K562 (cell line): ENCODE data around the gene OR5AN1. TPM values are rescaled to one million over a fixed set of nuclear protein-coding genes. Genes with fewer than 3 reads are reported as not detected.

Source experiments
- ATAC-seq: fragments of 200-7000 bp; cut with Tn5 transposase; 3 replicates; pipeline ENCODE4 v1.9.1; 2020; ENCODE audit warnings: moderate library complexity
- BruUV-seq: library from RNA; stranded (reverse); fragments of 400-500 nt; replicated peaks from 2 replicates; lab custom pipeline; 2021; lab: Mats Ljungman, UMichigan
- CTCF ChIA-PET: fragments of 300-600 bp; formaldehyde crosslinking; extraction: SDS; loops from one replicate; lab custom pipeline; 2021; ENCODE audit warnings: low intra/inter-chr PET ratio; lab: Yijun Ruan, JAX
- POLR2A ChIA-PET: fragments of 300-600, 350-650 bp; sonication (Branson Sonifier 250); formaldehyde crosslinking; extraction: SDS; loops from one replicate; lab custom pipeline; 2021; ENCODE audit warnings: antibody characterized with exemption, inconsistent platforms; lab: Yijun Ruan, JAX
- DNase-seq, 4 experiments: peaks; one replicate each; pipeline versions ENCODE4 v3.0.0 to v3.0.0-alpha.2; 2011 to 2018; ENCODE audit warnings: low spot score in 3 of 4, mixed read lengths in 3 of 4; ENCODE audit errors: extremely low read depth in 1 of 4
- FAIRE-seq: peaks from 2 replicates; lab custom pipeline; 2011; peaks lifted over from hg19 to GRCh38; lab: Jason Lieb, UNC
- H2AFZ ChIP-seq: 2 replicates; pipeline ENCODE4 v1.6.0; 2011; ENCODE audit warnings: low read depth, low read length, control low read depth, inconsistent platforms
- H3K27ac ChIP-seq: fragments of 200-600 bp; 3 replicates; pipeline ENCODE4 v1.8.0; 2011; ENCODE audit warnings: low read depth, mild to moderate bottlenecking, control low read depth, inconsistent platforms, low read length, moderate library complexity, mixed read lengths; ENCODE audit errors: extremely low read depth
- H3K27me3 ChIP-seq, 2 experiments: fragments of 300-600 bp in 1 of 2; 2 replicates in 1 of 2; 3 replicates in 1 of 2; pipeline versions ENCODE4 v1.6.0 to v1.8.0; 2011; ENCODE audit warnings: inconsistent platforms in 2 of 2, low read length in 2 of 2, mild to moderate bottlenecking in 1 of 2, mixed read lengths in 1 of 2, moderate library complexity in 1 of 2; ENCODE audit not compliant: control insufficient read depth in 2 of 2, insufficient read depth in 2 of 2
- H3K36me3 ChIP-seq: fragments of 300-600 bp; 3 replicates; pipeline ENCODE4 v1.8.0; 2011; ENCODE audit warnings: mild to moderate bottlenecking, low read length, inconsistent platforms; ENCODE audit not compliant: control insufficient read depth, insufficient read depth
- H3K4me1 ChIP-seq, 2 experiments: fragments of 200-600 bp in 1 of 2; replicated peaks in 1 of 2; 2 replicates in 1 of 2; 3 replicates in 1 of 2; pipeline versions ENCODE4 v1.5.1 to v1.8.0; 2011; ENCODE audit warnings: inconsistent platforms in 2 of 2, low read length in 2 of 2, mild to moderate bottlenecking in 1 of 2, mixed read lengths in 1 of 2, moderate library complexity in 1 of 2; ENCODE audit not compliant: control insufficient read depth in 2 of 2, insufficient read depth in 2 of 2
- H3K4me2 ChIP-seq: 2 replicates; pipeline ENCODE4 v1.6.1; 2011; ENCODE audit warnings: low read length, control low read depth, inconsistent platforms, mixed read lengths; ENCODE audit not compliant: insufficient read depth
- H3K4me3 ChIP-seq: fragments of 200-600 bp; sonication (generic), shearing (Covaris generic); 2 replicates; pipeline ENCODE4 v1.5.1; 2016; ENCODE audit warnings: control low read depth, inconsistent platforms
- H3K79me2 ChIP-seq: fragments of 200-600 bp; 3 replicates; pipeline ENCODE4 v1.8.0; 2011; ENCODE audit warnings: low read length, inconsistent platforms; ENCODE audit not compliant: control insufficient read depth, insufficient read depth
- H3K9ac ChIP-seq, 2 experiments: 2 replicates each; pipeline versions ENCODE4 v1.6.0 to v1.6.1; 2011; ENCODE audit warnings: low read depth in 2 of 2, low read length in 2 of 2, control low read depth in 1 of 2, inconsistent platforms in 1 of 2, mild to moderate bottlenecking in 1 of 2, mixed read lengths in 1 of 2; ENCODE audit not compliant: insufficient read depth in 1 of 2
- H3K9me1 ChIP-seq: one replicate; pipeline ENCODE4 v1.6.0; 2011; ENCODE audit warnings: inconsistent platforms, mild to moderate bottlenecking, low read length, moderate library complexity; ENCODE audit not compliant: control insufficient read depth, insufficient read depth
- H3K9me3 ChIP-seq: replicated peaks from 2 replicates; pipeline ENCODE4 v1.5.1; 2011; ENCODE audit warnings: low read depth, low read length, inconsistent platforms; ENCODE audit not compliant: control insufficient read depth, insufficient read depth
- H4K20me1 ChIP-seq: replicated peaks from 2 replicates; pipeline ENCODE4 v1.6.1; 2011; ENCODE audit warnings: low read length, inconsistent platforms, mixed read lengths; ENCODE audit not compliant: control insufficient read depth, insufficient read depth
- ZC3H8 ChIP-seq: fragments of 450-650 bp; IDR thresholded peaks from 2 replicates; pipeline ENCODE4 v1.6.1; 2017
- ZNF197 ChIP-seq: fragments of 200-800 bp; sonication (Bioruptor generic); IDR thresholded peaks from 2 replicates; pipeline ENCODE4 v1.6.1; 2016; ENCODE audit warnings: low read depth, missing genetic modification characterization, missing compliant biosample characterization
- WGBS: fragments of 100-300 bp; shearing (Covaris generic); methylation state at CpG from one replicate; pipeline ENCODE4 v1.1.6; 2016; ENCODE audit warnings: low coverage, mixed read lengths; ENCODE audit not compliant: insufficient coverage; ENCODE audit errors: missing lambda C conversion rate; 5-methylcytosine and 5-hydroxymethylcytosine counted together
- in situ Hi-C: fragments of 300-500 bp; cut with MboI; formaldehyde crosslinking; loops from 4 replicates; pipeline ENCODE4 v1.15.0; 2018; ENCODE audit warnings: inconsistent platforms, mixed read lengths
- intact Hi-C: fragments of 100-400 bp; cut with micrococcal nuclease; formaldehyde crosslinking; loops from 2 replicates; pipeline ENCODE4 v1.14.2; 2022
- polyA plus RNA-seq, 8 experiments: library from polyadenylated mRNA; depleted of rRNA in 4 of 8; stranded (reverse) in 5 of 8; unstranded in 3 of 8; fragments of >200 nt; fragmentation: Nextera tagmentation in 2 of 8; fragmentation: Illumina TruSeq in 1 of 8; extraction: Ambion mirVana in 2 of 8; extraction: Trizol in 1 of 8; gene quantifications; 2 replicates each; pipeline versions ENCODE4 v1.2.1 to v1.2.3, GENCODE V29; 2011 to 2014; ENCODE audit warnings: inconsistent platforms in 1 of 8, missing spikeins in 1 of 8
- total RNA-seq, 7 experiments: library from RNA; depleted of rRNA in 6 of 7; stranded (reverse); fragments of >200 nt in 6 of 7; fragmentation: Illumina TruSeq in 2 of 7; extraction: Trizol in 2 of 7; gene quantifications; 2 replicates each; pipeline versions ENCODE4 v1.2.1 to v1.2.3, GENCODE V29; 2011 to 2021; ENCODE audit warnings: low replicate concordance in 1 of 7

OR5AN1 gene
- total and polyA plus RNA-seq, 9 of the 15 experiments (the other 6 are each of a cell fraction or from before 2014, with no cell fraction given) = not detected

- POLR2A ChIA-PET = no interaction called here
- no peak overlapping the region for H3K27ac ChIP-seq
- H3K9me3 ChIP-seq = no peaks in the 10 kb centered on the region
- no peaks in the 10 kb centered on the region for H3K27me3 ChIP-seq
- no peak overlapping the region for H3K4me3 ChIP-seq
- no peak for FAIRE-seq
- no peak overlapping the region for H2AFZ ChIP-seq
- H4K20me1 ChIP-seq = no peaks in the 10 kb centered on the region
- no peaks in the 10 kb centered on the region for H3K9me1 ChIP-seq
- intact Hi-C loops = no loop called here
- no peak for TF ChIP-seq ZNF197 (CRISPR knock-in tag)
- BruUV-seq = no TSS peak
- in situ Hi-C loops = no loop called here
- H3K36me3 ChIP-seq = no peaks in the 10 kb centered on the region
- DNase-seq = no peak
- CTCF ChIA-PET = no interaction called here
- no peaks in the 10 kb centered on the region for H3K4me1 ChIP-seq
- H3K79me2 ChIP-seq = no peaks in the 10 kb centered on the region
- ATAC-seq = no peak
- no peak overlapping the region for H3K9ac ChIP-seq
- H3K4me2 ChIP-seq = no peak overlapping the region
These were observed 35.5 kb downstream of the OR5AN1 start for GRCh38 chr11:59394186-59394585.

GRCh38 chr11:59400461-59401261 lies 42.0 kb downstream of the OR5AN1 start:
- Histone ChIP-seq H3K27me3 (no peaks in the 10 kb centered on the region), H3K4me3 (no peak overlapping the region), H3K36me3 (no peaks in the 10 kb centered on the region), H2AFZ (no peak overlapping the region), H3K79me2 (no peaks in the 10 kb centered on the region), H3K9me3 (no peaks in the 10 kb centered on the region), H3K27ac (no peak overlapping the region), H3K9me1 (no peaks in the 10 kb centered on the region), H3K4me1 (no peaks in the 10 kb centered on the region), H3K4me2 (no peak overlapping the region), H4K20me1 (no peaks in the 10 kb centered on the region), H3K9ac (no peak overlapping the region)
- no peak for TF ChIP-seq ZC3H8
- ChIA-PET CTCF (no interaction called here), POLR2A (no interaction called here)
- no peak for DNase-seq
- no peak for ATAC-seq
- WGBS = 8% methylated on average over 3 of the region's 3 CpGs
- in situ Hi-C loops (no loop called here), intact Hi-C loops (no loop called here)
- BruUV-seq = no TSS peak
- FAIRE-seq = no peak
